HG03097 (cell line): ENCODE results near the gene TMPRSS11E.
"Not testable (repeated sequence)": the region's sequence is repeated elsewhere in the genome, so short reads cannot be mapped to it uniquely, and the experiment has no call there.

Experiments
- ATAC-seq: cut with Tn5 transposase; IDR thresholded peaks from one replicate; pipeline ENCODE4 v1.9.1; 2021; ENCODE audit not compliant: unreplicated experiment, low FRiP score

TMPRSS11E gene

GRCh38 chr4:68460085-68460484, 12.8 kb downstream of the TMPRSS11E start:
- ATAC-seq: no peak

DNA sequence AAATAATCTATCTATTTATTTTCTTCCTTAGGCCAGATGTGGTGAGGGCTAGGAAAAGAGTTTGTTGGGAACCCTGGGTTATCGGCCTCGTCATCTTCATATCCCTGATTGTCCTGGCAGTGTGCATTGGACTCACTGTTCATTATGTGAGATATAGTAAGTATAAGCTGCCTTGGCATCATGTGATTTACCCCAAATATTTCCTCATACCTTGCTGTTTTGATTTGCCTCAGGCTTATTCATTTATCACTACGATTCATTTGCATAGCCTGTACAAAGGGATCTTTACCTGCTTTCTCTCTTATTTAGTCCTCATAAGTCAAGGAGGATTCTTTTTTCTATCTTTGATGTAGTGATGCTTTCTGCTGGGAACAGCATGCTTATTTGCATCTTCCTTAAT, 14.5 kb downstream of the TMPRSS11E start:
- ATAC-seq: no peak

DNA sequence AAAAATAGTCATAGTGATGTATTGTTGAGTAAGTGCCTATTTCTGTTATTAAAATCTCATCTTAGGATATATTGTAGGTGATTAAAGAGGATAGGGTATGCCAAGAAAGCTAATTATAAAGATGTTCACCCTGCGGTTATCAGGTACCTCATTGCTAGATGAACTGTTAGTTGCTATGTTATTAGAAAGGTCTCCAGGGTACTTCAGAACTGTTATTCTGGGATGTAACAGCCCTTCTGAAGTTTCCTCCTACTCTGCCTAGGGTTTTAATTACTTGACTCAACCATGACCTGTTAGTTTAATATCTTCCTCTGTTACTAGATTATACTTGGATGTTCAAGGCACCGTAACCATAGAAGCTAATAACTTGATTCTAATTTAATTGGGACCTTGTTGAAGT, 15.4 kb downstream of the TMPRSS11E start:
- ATAC-seq: no peak

DNA sequence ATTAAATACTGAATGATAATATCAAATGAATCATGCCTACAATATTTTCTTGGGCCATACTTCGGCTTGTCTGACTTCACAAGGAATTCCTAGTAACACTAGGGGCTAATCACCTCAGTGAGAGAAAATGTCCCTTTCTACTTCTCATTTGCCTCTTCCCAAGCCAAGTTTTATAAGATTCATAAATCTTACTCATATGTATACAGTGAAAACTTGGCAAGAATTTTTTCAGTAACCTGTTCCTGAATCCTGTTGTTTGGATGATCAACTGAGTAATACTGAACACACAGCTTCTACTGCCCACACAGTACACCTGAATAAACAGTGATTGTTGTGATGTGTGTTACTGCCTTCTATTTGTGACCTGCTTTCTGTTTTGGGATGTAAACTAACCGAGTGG, 16.5 kb downstream of the TMPRSS11E start:
- ATAC-seq: no peak

GRCh38 chr4:68465058-68465457, 17.8 kb downstream of the TMPRSS11E start:
- ATAC-seq: no peak

- ATAC-seq: no peak
Observed at GRCh38 chr4:68466185-68466584, 18.9 kb downstream of the TMPRSS11E start.

GRCh38 chr4:68466751-68467150, 19.5 kb downstream of the TMPRSS11E start:
- no peak for ATAC-seq

GRCh38 chr4:68469482-68469881, 22.2 kb downstream of the TMPRSS11E start:
- ATAC-seq: no peak

DNA sequence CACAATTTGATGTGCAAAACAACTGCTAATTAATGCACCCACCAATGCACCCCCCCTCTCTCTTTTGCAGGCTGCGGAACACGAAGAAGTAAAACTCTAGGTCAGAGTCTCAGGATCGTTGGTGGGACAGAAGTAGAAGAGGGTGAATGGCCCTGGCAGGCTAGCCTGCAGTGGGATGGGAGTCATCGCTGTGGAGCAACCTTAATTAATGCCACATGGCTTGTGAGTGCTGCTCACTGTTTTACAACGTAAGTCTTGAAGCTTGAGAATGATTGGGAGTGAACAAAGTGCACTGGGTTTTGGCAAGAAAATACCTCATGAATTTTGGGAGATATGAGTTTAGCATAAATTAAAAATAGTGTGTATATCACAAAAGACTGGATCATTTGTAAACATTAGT, 28.9 kb downstream of the TMPRSS11E start:
- no peak for ATAC-seq

DNA sequence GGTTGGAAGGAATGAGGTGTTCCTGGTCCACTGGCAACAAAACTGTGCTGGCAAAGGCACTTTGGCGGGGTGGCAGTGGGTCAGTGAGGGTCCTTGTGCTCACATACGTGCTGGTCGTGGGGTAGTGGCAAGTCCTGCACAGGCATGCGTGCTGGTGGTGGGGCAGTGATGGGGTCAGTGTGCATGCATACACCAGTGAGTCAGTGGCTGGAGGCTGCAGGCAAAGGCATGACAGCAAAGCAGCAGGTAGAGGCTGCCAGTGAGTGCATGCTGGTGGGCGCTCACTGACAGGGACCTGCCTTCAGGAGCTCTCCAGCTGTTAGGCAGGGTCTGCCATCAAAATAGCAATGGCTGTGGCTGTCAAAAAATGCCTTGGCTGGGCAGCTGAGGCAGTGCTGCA, 42.1 kb downstream of the TMPRSS11E start:
- ATAC-seq: no peak

DNA sequence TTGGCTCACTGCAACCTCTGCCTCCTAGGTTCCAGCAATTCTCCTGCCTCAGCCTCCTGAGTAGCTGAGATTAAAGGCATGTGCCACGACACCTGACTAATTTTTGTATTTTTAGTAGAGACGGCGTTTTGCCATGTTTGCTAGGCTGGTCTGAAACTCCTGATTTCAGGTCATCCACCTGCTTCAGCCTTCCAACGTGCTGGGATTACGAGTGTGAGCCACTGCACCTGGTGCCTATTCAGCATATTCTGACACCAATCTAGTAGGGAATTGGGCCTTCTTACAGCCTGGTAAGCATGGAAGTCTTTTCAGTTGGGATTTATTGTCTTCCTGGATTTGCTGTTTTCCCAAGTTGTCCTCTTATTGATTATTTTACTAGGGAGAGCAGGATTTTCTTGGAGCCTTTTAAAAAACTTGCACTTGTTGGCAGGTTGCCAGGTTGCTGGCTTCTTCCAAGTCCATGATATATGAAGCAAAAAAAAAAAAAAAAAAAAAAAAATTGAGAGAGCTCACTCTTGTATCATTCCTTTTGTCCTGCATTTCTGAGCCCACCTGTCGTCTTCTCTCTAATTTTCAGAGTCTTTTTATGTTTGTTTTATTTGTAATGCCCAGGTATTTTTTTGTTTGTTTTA, 43.7 kb downstream of the TMPRSS11E start:
- ATAC-seq: no peak

DNA sequence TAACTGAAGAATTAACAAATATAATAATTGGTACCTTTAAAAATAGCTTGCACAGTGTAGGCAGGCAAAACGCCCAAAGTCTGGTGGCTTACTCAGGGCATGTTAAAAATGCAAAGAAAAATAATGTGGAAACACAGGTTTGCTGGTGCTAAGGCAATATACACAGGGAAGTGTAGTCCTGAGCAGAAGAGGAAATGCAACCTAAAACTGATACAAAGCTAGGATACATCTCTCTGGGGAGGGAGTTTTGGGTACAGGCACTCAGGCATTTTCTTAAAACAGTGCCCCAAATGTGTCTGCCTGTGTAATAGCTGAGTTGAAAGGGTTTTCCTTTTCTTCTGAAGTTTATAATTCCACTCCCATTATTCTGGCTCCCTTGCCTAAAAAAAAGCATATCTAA, 47.4 kb downstream of the TMPRSS11E start:
- peak; percentile 46 for ATAC-seq

GRCh38 chr4:68498413-68499007, 51.2 kb downstream of the TMPRSS11E start:
- peak; percentile 92 for ATAC-seq

- no peak for ATAC-seq
Observed at GRCh38 chr4:68499021-68499420, 51.8 kb downstream of the TMPRSS11E start.

GRCh38 chr4:68503462-68503861, 56.2 kb downstream of the TMPRSS11E start:
- ATAC-seq: not testable (repeated sequence)

DNA sequence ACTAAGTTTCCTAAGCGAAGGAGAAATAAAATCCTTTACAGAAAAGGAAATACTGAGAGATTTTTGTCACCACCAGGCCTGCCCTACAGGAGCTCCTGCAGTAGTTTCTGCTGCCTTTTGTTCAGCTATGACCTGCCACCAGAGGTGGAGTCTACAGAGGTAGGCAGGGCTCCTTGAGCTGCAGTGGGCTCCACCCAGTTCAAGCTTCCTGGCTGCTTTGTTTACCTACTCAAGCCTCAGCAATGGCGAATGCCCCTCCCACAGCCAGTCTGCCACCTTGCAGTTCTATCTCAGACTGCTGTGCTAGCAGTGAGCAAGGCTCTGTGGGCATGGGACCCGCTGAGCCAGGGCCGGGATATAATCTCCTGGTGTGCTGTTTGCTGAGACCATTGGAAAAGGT, 57.6 kb downstream of the TMPRSS11E start:
- not testable (repeated sequence) for ATAC-seq

DNA sequence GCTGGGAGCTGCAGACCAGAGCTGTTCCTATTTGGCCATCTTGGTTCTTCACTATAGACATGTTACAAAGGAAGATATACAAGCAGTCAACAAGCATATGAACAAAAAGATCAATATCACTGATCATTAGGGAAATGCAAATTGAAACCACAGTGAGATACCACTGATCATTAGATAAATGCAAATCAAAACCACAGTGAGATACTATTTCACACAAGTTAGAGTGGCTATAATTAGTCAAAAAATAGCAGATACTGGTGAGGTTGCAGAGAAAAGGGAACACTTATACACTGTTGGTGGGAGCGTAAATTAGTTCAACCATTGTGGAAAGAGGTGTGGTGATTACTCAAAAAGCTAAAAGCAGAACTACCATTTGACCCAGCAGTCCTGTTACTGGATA, 58.2 kb downstream of the TMPRSS11E start:
- ATAC-seq: not testable (repeated sequence)

GRCh38 chr4:68518889-68519288, 71.6 kb downstream of the TMPRSS11E start:
- ATAC-seq: no peak

DNA sequence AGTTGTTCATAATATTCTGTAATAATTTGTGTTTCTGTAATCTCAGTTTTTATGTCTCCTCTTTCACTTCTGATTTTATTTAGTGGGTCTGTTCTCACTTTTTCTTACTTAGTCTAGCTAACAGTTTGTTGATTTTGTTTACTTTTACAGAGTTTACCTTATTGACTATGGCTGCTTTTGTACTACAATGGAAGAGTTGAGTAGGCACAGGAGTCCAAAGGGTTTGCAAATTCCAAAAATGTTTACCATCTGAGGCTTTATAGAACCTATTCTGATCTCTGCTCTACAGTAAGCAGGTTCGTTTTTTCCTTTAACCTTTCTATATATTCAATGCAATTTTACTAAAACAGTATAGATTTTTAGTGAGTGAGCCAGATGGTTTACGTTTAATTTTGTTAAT, 73.7 kb downstream of the TMPRSS11E start:
- ATAC-seq: no peak

DNA sequence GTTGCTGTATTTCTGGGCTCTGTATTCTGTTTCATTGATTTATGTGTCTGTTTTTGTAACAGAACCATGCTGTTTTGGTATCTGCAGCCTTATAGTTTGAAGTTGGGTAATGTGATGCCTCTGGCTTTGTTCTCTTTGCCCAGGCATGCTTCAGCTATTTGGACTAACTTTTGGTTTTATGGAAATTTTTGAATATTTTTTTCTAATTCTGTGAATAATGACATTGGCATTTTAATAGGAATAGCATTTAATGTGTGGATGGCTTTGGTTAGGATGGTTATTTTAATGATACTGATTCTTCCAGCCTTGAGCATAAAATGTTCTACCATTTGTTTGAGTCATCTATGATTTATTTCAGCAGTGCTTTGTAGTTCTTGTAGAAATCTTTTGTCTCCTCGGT, 75.0 kb downstream of the TMPRSS11E start:
- not testable (repeated sequence) for ATAC-seq

- ATAC-seq: no peak
Observed at GRCh38 chr4:68535974-68536373, 88.7 kb downstream of the TMPRSS11E start.

- ATAC-seq: no peak
Observed at GRCh38 chr4:68536375-68536774, 89.1 kb downstream of the TMPRSS11E start.

- ATAC-seq: not testable (repeated sequence)
Observed at GRCh38 chr4:68542742-68543141, 95.5 kb downstream of the TMPRSS11E start.
